ENCODE measurements around the gene NAGS.

NAGS gene

GRCh38 chr17:44012391-44012790, 8.0 kb downstream of the NAGS start:
- no peak for ATAC-seq
- TF ChIP-seq ZNF8 (CRISPR knock-in tag; IDR thresholded peaks at IDR 0.05): no peak
- TF ChIP-seq CSDC2 (CRISPR knock-in tag; IDR thresholded peaks at IDR 0.05): no peak
- no peak for TF ChIP-seq ESRRG (CRISPR knock-in tag; IDR thresholded peaks at IDR 0.05)

- ATAC-seq: no peak
- no peak for TF ChIP-seq CSRNP3 (CRISPR knock-in tag; IDR thresholded peaks at IDR 0.05)
- TF ChIP-seq SNAI2 (CRISPR knock-in tag; IDR thresholded peaks at IDR 0.05): no peak
- no peak for TF ChIP-seq RARB (CRISPR knock-in tag; IDR thresholded peaks at IDR 0.05)
- no peak for TF ChIP-seq ZC3H10 (CRISPR knock-in tag; IDR thresholded peaks at IDR 0.05)
- TF ChIP-seq TCF4 (CRISPR knock-in tag; IDR thresholded peaks at IDR 0.05; ENCODE audit: borderline replicate concordance): no peak
- TF ChIP-seq ZNF8 (CRISPR knock-in tag; IDR thresholded peaks at IDR 0.05): no peak
- no peak for TF ChIP-seq PATZ1 (CRISPR knock-in tag; IDR thresholded peaks at IDR 0.05; ENCODE audit: borderline replicate concordance)
- no peak for TF ChIP-seq CREB5 (CRISPR knock-in tag; IDR thresholded peaks at IDR 0.05; ENCODE audit: low read depth)
- TF ChIP-seq GLIS3 (CRISPR knock-in tag; IDR thresholded peaks at IDR 0.05): no peak
- no peak for TF ChIP-seq ZFP3 (CRISPR knock-in tag; IDR thresholded peaks at IDR 0.05)
- no peak for TF ChIP-seq OSR1 (CRISPR knock-in tag; IDR thresholded peaks at IDR 0.05)
- TF ChIP-seq BACH2 (CRISPR knock-in tag; IDR thresholded peaks at IDR 0.05; ENCODE audit: borderline replicate concordance): no peak
- no peak for TF ChIP-seq TOX (CRISPR knock-in tag; IDR thresholded peaks at IDR 0.05; ENCODE audit: borderline replicate concordance)
- TF ChIP-seq ZNF565 (CRISPR knock-in tag; conservative IDR thresholded peaks at IDR 0.05; ENCODE audit: low read depth): no peak
- TF ChIP-seq ZNF70 (CRISPR knock-in tag; IDR thresholded peaks at IDR 0.05): no peak
- no peak for TF ChIP-seq POU6F1 (CRISPR knock-in tag; IDR thresholded peaks at IDR 0.05; ENCODE audit: borderline replicate concordance, low read depth)
- TF ChIP-seq PPARA (CRISPR knock-in tag; IDR thresholded peaks at IDR 0.05; ENCODE audit: borderline replicate concordance): no peak
- no peak for TF ChIP-seq ESRRG (CRISPR knock-in tag; IDR thresholded peaks at IDR 0.05)
- no peak for TF ChIP-seq ARNTL (CRISPR knock-in tag; IDR thresholded peaks at IDR 0.05; ENCODE audit: borderline replicate concordance, low read depth)
These were observed 8.5 kb downstream of the NAGS start for GRCh38 chr17:44012874-44013273.

- TF ChIP-seq TOX (CRISPR knock-in tag; IDR thresholded peaks at IDR 0.05; ENCODE audit: borderline replicate concordance) (no peak), CSDC2 (CRISPR knock-in tag; IDR thresholded peaks at IDR 0.05) (no peak), RARB (CRISPR knock-in tag; IDR thresholded peaks at IDR 0.05) (no peak), SNAI2 (CRISPR knock-in tag; IDR thresholded peaks at IDR 0.05) (no peak), BACH2 (CRISPR knock-in tag; IDR thresholded peaks at IDR 0.05; ENCODE audit: borderline replicate concordance) (no peak), ZFP3 (CRISPR knock-in tag; IDR thresholded peaks at IDR 0.05) (no peak), OSR1 (CRISPR knock-in tag; IDR thresholded peaks at IDR 0.05) (no peak), TCF4 (CRISPR knock-in tag; IDR thresholded peaks at IDR 0.05; ENCODE audit: borderline replicate concordance) (no peak)
- peak; percentile 55; the same call in 2 of the 3 replicates for ATAC-seq
These were observed 9.7 kb downstream of the NAGS start for GRCh38 chr17:44014133-44014436.

GRCh38 chr17:44014437-44015172, 10.2 kb downstream of the NAGS start, which contains the start of gene TMEM101:
TSS of gene TMEM101 (minus strand) at chr17:44014963. CDS start at chr17:44014952, 11 bp downstream.
- peak; percentile 94 for ATAC-seq
- TF ChIP-seq ZC3H10 (CRISPR knock-in tag; IDR thresholded peaks at IDR 0.05) (no peak), ISL1 (CRISPR knock-in tag; IDR thresholded peaks at IDR 0.05) (no peak), RARB (CRISPR knock-in tag; IDR thresholded peaks at IDR 0.05) (no peak), POU6F1 (CRISPR knock-in tag; IDR thresholded peaks at IDR 0.05; ENCODE audit: borderline replicate concordance, low read depth) (no peak), SNAI2 (CRISPR knock-in tag; IDR thresholded peaks at IDR 0.05) (no peak), PATZ1 (CRISPR knock-in tag; IDR thresholded peaks at IDR 0.05; ENCODE audit: borderline replicate concordance) (0 out of 2 replicates have a peak, but pooled peaks have one; percentile 16), ZFP3 (CRISPR knock-in tag; IDR thresholded peaks at IDR 0.05) (peak; percentile 57; the same call in 1 of the 2 replicates), ARNTL (CRISPR knock-in tag; IDR thresholded peaks at IDR 0.05; ENCODE audit: borderline replicate concordance, low read depth) (no peak), TCF4 (CRISPR knock-in tag; IDR thresholded peaks at IDR 0.05; ENCODE audit: borderline replicate concordance) (no peak), ESRRG (CRISPR knock-in tag; IDR thresholded peaks at IDR 0.05) (no peak), OSR1 (CRISPR knock-in tag; IDR thresholded peaks at IDR 0.05) (no peak), CSRNP3 (CRISPR knock-in tag; IDR thresholded peaks at IDR 0.05) (no peak)
